Fibroblast of skin of scalp (primary cell): ENCODE results near the gene PTPRT.

Experiments
- DNase-seq: peaks from one replicate; pipeline ENCODE4 v3.0.0-alpha.2; 2013

Gene PTPRT

DNA sequence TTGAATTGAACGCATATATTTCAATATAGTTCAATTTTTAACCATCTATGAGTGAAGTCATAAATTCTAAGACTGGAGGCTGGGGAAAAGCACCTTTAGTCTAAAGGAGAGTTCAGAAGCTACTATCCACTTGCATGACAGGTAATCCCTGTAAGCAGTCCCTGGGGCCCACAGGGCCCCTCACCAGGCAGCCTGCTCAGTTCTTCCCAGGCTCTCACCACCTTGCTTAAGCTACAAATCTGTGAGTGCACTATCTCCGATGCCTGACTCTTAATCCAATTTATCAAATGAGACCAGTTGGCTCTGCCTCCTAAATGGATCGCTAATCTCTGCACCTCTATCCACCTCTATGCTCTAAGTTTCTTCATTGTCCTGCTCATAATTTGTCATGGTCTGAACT is 413.8 kb downstream of the PTPRT start:
- DNase-seq: no peak

DNA sequence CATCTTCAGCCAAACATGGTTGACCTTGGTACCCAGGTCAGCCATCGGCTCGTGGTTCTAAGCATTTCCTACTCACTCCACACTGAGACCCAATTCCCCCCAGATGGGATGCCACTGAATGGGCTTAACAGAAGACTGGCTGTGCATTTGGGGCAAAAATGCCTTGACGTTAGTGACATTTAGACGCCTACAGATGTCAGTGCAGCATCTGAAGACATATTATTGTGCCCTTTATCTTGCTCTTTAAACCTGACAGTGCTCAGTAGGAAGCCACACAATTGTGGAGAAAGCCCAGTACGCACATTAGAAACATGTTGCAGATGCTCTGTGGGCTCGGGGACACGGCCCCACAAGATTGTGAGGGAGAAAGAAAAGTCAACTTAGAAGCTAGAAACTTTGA is 414.7 kb downstream of the PTPRT start:
- no peak for DNase-seq

- DNase-seq: no peak
Observed at GRCh38 chr20:42763015-42763414, 426.7 kb downstream of the PTPRT start.

GRCh38 chr20:42756991-42757390 is 432.7 kb downstream of the PTPRT start:
- DNase-seq: no peak

DNA sequence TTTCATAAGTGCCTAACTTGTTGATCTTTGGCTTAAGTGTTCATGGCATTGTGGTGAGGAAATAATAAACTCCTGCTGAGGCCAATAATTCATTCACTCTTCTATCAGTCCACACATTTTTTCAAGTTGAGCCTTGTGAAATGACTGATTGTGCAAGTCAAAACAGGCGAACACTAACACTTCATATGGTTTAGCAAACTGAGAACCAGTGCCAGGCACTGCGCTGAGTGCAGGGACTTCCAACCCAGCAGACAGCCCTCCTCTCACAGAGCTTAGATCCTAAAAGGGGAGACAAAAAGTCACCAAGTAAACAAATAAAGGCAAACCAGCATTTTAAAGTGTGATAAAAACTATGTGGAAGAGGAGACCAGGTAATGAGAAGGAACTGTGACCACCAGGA is 435.0 kb downstream of the PTPRT start:
- no peak for DNase-seq

DNA sequence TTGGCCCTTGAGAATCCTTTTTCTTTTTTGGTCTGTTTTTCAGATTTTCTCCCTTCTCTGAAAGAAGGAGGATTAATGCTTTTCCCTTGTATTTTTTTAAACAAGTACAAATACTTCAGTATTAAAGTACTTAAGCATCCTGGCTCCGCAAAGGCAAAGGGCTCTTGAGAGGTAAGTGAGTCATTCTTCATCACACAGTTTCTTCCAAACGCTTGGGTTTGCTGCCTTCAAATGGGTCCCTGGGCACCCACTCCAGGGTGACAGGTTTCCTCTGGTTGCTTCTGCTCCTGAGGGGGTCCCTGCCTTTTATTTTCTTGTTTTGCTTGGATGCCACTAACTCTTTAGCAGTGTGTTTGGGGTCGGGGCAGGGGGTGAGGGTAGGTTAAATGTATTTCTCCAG is 437.1 kb downstream of the PTPRT start:
- DNase-seq: no peak

DNA sequence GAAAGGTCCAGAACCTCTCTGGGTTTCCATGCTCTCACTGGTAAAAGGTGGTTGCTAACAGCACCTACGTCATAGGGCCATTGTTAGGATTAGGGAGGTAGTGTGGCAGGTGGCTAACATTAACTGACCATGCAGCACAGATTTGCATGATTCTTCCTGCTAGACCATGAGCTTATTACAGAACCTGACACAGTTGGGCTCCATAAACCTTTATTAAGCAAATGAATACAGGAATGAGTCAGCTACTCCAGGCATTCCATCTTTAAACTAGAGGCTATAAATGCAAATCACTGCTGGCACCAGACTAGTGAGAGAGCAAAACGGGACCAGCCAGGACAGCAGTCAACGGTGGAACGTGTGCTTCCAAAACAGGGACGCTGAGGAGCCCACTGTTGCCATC is 440.1 kb downstream of the PTPRT start:
- no peak for DNase-seq

- no peak for DNase-seq
Observed at GRCh38 chr20:42747765-42748411, 441.8 kb downstream of the PTPRT start.

GRCh38 chr20:42744756-42745465 is 444.8 kb downstream of the PTPRT start:
- no peak for DNase-seq

- DNase-seq: no peak
Observed at GRCh38 chr20:42742926-42743325, 446.8 kb downstream of the PTPRT start.

DNA sequence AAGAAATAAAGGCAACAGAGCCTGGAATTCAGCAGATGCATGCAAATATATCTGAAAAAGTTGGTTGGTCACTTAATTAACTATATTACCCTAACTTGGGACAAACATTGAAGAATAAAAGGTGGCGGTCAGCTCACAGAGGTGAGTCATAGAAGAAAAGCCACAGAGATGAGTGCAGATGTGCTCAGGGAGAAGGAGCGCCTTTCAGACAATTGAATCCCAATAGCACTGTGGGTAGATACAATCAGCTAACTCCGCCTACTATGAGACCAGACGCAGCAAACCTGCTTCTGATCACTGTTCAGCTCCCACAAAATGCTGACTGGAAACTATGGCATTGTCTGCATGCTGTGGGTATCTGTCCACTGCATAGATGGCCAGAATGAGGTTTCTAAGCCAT is 447.8 kb downstream of the PTPRT start:
- no peak for DNase-seq

DNA sequence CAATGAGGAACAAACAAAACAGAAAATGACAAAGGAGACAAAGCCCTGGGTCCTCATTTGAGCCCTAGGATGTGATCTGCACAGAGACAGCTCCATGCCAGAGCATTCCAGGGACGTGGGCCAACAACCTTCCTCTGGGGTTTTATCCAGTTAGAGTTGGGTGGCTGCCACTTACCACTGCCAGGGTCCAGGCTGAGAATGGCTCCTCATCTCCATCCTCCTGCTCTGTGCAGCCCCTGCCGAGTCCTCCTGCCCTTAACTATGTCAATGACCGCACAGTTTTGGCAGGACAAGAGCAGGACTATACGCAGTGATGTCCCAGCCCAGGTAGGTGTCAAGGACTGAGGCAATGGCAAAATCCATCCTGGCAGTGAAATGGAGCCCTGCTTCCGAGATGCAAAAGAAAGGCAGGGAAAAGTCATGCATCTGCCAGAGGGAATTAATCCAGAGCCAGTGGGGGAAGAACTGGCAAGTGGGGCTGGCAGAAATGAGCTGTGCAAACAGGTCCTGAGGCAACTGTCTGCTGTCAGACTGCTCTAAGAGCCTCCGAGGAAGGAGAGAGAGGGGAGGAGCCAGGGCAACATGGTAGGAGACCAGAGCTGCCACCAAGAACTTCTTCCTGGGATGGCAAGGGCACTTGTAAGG is 449.4 kb downstream of the PTPRT start:
- DNase-seq: no peak

DNA sequence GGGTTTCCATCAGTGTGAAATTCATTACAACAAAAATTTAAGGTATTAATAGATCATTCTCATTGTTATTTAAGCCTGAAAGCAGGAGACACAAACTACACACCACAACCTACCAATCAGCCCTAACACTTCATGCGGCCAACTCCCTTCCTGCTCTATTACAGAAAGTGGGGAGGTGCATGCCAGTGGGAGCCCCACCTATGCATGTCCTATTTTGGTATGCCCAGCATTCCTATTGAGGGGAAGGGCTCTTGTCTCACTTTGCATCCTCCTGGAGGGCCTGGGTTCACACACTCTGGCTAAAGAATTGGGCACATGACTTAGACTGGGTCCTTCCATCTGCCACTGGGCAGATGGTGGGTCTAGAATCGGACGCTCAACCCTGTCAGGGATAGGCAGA is 450.0 kb downstream of the PTPRT start:
- no peak for DNase-seq

- DNase-seq: no peak
Observed at GRCh38 chr20:42735539-42735938, 454.2 kb downstream of the PTPRT start.

- DNase-seq: no peak
Observed at GRCh38 chr20:42734660-42735368, 454.9 kb downstream of the PTPRT start.

DNA sequence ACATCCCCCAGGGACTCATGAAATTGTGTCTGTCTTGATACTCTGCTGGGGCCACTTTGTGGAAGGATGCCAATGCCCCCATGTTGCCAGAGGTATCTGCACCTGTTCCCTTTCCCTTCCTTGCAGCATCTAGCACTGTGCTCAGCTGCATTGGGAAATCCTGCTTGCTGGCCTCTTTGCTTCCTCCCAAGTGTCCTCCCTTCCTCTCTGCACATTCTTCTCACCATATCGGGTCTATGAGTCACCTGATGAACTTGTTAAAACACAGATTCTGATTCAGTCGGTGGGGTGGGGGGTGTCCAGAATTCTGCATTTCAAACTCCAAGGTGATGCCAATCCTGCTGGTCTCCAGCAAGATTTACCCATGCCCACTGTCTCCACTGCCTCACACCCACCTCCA is 467.8 kb downstream of the PTPRT start:
- DNase-seq: no peak

GRCh38 chr20:42714298-42715141 is 475.2 kb downstream of the PTPRT start:
- DNase-seq: no peak

DNA sequence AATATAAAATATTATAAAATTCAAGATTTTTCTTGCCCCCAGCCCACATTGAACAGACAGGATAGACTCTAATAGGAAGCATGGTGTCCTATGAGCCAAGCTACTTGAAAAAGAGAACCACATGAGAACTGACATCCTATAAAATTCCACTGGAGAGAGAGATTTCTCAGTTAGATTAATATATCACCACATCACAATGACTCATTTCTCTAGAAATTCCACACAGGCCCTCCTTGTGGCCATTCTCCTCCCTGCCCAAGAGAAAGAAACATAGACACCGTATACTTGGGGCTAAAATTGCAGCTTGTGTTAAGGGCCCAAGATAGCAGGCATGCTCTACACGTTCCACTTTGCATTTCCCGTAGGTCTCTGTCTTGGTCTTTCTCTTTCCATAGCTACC is 481.4 kb downstream of the PTPRT start:
- no peak for DNase-seq

GRCh38 chr20:42706759-42707158 is 482.9 kb downstream of the PTPRT start:
- DNase-seq: no peak

DNA sequence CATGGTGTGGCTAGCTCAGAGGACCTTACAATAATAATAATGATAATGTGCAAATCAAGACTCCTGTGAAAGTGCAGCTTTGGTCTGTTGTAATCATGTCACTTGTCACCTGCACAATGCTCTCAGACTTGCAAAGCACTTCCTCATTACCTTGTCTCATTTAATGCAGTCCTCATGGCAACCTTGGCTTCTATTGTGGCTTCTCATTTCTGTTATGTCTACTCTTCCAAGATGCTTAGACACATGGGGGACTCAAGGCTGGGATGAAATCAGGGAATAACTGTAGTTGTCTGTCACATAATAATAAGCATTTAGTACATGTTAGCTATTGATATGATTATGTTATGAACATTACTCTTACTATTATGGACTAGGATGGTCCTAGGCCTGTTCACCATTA is 484.2 kb downstream of the PTPRT start:
- DNase-seq: no peak

GRCh38 chr20:42703744-42704143 is 486.0 kb downstream of the PTPRT start:
- no peak for DNase-seq

GRCh38 chr20:42701948-42702347 is 487.8 kb downstream of the PTPRT start:
- no peak for DNase-seq

DNA sequence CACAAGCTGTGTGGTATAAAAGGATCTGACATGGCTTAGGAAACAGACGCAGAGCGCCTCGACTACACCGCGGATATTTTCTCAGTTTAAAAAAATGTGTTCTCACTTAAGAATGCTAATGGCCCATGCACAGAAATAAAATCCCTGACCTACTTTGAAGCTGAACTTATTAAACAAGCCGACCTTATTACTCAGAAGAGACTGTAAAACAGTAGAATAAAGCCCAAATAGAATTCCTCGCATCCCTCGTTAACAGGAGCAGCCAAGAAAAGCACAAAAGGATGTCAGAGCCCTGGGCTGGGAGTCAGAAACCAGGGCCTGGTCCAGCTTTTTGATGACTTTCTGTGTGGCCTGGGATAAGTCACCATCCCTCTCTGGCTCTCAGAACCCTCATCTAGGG is 489.3 kb downstream of the PTPRT start:
- no peak for DNase-seq
